Stimulated activated CD8-positive, alpha-beta memory T cell treated with anti-CD3 and anti-CD28 coated beads, Interleukin-2, amount 100 ng/mL, for 1 hour (primary cell): ENCODE results near the gene RHNO1.

Experiments
- DNase-seq, 2 donors: peaks; one replicate each; pipeline ENCODE4 v3.0.0-alpha.2; 2020; ENCODE audit warnings: low read depth in 2 of 2

RHNO1 gene

GRCh38 chr12:2877047-2877952, at the start of gene RHNO1, which contains the start of gene FOXM1:
TSS of gene RHNO1 (plus strand) at chr12:2877223. CDS start at chr12:2885367, 8,144 bp downstream.
TSS of gene FOXM1 (minus strand) at chr12:2877174. CDS start at chr12:2874478, 2,696 bp downstream.
- DNase-seq, result peak; percentile 73 to 79

GRCh38 chr12:2829275-2829674, 47.7 kb upstream of the RHNO1 start:
- DNase-seq, result no peak

DNA sequence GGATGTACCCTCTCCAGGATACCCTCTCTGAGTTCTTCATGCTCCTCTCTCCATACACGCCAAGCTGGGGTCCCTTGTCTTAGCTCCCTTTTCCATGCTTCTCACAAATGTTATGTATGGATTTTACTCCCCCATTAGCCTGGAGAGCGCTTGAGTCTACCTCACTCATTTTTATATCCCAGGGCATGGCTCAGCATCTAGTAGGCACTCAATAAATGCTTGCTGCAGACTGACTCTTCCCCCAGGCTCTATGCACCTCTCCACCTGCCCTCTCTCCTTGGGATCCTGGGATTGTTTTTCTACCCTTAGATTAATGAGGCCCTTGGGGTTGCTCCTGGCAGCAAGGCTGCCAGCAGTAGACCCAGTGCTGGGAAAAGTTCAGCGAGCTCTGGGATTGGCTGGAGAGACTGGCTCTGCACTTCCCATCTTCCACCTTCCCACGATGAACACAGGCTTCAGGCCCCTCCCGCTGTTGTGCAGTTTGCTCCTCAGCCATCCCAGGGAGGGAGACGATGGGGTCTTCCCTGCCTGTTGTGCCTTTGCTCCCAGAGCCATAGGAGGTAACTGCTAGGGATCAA, 44.4 kb upstream of the RHNO1 start:
- no peak for DNase-seq

DNA sequence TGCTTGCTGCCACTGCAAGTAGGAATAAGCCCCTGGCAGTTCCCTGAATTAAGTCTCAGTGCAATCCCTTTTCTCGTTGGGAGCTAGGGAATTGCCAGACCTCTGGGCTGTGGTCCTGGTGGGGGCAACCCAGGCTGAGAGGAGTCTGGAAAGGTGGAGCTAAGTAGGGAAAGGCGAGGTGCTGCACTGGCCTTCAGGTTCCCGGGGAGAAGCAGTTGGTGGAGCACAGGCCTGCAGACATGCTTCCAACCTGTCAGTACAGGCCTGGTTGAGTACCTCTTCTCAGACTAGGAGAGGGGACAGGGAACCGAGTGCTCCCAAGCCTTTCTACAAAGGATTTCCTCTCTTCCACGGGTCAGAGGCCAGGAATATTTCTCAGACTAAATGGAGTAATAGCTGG, 43.7 kb upstream of the RHNO1 start:
- no peak for DNase-seq

GRCh38 chr12:2833810-2834209, 43.2 kb upstream of the RHNO1 start:
- DNase-seq, result no peak

- DNase-seq, result no peak
Measured at GRCh38 chr12:2834581-2835491, 42.2 kb upstream of the RHNO1 start, which contains the start of gene NRIP2. TSS of gene NRIP2 (minus strand) at chr12:2835035. CDS start at chr12:2834983, 52 bp downstream.

- DNase-seq, result no peak
Measured at GRCh38 chr12:2835691-2836403, 41.2 kb upstream of the RHNO1 start.

DNA sequence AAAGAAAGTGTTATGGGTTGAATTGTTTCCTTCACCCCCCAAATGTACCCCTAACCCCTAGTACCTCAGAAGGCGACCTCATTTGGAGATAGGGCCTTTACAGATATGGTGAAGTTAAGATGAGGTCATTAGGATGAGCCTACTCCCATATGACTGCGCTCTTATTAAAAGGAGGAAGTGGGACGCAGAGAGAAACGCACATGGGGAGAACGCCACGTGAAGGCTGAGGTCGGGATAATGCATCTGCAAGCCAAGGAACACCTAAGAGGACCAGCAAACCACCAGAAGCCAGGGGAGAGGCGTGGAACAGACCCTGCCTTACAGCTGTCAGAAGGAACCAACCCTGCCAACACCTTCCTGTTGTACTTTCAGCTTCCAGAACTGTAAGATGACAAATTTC, 40.4 kb upstream of the RHNO1 start:
- DNase-seq, result no peak

DNA sequence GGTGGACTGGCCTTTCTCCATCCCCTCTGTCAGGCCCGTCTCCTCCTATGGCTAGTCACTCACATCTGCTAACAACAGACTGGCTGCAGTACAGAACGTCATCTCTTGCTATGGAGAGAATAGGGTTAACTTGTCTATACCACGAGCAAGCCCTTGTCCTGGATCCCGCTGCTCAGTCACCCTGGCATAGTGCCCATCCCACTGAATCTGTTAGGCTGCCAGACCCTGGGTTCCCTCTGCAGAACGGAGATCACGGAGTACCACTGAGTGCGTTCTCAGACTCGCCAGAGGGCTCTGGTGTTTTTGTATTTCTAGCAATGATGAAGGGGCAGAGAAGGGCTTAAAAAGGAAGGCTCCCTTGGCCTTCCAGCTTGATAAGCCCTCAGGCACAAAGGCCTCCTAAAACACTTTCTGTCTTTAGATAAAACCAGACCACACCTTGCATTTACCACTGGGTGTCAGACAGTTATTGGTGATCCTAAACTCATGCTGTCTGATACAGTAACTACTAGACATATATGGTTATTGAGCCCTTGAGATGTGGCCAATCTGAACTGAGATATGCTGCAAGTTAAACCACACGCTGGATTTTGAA, 35.9 kb upstream of the RHNO1 start:
- no peak for DNase-seq

GRCh38 chr12:2842948-2843347, 34.1 kb upstream of the RHNO1 start:
- no peak for DNase-seq

DNA sequence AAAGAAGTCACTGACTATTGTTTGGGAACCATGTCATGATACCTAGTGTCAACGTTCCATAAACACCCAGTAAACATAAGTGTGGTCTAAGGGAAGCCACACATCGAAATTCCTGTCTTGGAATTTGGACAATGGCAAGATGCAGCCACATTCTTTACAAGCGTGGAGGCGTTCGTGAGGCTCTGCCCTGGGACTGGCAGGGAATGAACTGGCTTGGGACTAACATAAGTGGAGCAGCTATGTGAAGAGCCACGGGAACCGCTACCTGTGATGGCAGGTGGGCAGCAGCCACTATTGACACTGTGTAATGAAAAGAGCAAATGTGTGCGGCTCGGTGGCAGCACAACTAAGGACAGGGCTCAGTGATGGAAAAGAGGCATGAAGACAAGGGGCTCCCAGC, 32.2 kb upstream of the RHNO1 start:
- no peak for DNase-seq

- no peak for DNase-seq
Measured at GRCh38 chr12:2845280-2845679, 31.7 kb upstream of the RHNO1 start.

DNA sequence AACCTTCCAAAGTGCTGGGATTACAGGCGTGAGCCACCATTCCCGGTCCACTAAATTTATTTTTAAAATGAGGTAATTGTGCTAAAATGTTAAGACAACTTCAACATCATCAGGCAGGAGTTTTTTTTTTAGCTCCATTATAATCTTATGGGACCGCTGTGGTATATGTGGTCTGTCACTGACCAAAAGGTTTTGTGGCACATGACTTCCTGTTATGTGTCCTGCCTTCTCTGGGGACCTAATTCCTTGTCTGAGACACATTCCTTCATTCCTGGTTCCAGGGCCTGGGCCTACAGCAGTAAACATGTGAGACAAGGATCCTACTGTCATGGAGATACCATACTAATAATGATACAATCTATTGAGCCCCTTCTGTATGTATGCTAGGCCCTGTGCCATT, 25.1 kb upstream of the RHNO1 start:
- no peak for DNase-seq

DNA sequence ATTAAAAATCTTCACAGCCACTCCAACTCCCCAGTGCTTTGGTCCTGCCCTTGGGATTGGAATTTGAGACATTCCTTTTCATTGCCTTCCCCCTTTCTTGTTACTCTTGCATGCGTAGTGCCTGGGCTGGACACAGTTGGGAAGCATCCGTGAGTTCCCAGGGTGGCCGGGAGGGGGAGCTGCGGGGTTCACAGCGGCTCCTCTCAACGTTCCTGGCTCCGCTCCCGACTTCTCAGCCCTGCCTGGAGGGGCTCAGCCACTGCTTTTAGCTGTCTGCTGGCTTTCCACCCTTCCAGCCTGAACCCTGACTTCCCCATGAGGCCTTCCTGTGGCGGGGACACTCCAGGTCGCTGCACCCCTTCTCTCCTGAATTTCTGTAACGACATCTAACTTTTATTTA, 23.4 kb upstream of the RHNO1 start:
- peak in 1 of 2 donors; percentile 4 for DNase-seq

- DNase-seq, result no peak
Measured at GRCh38 chr12:2854669-2855453, 22.2 kb upstream of the RHNO1 start.

- DNase-seq, result no peak
Measured at GRCh38 chr12:2855546-2855945, 21.5 kb upstream of the RHNO1 start.

- no peak for DNase-seq
Measured at GRCh38 chr12:2856051-2856450, 21.0 kb upstream of the RHNO1 start.

DNA sequence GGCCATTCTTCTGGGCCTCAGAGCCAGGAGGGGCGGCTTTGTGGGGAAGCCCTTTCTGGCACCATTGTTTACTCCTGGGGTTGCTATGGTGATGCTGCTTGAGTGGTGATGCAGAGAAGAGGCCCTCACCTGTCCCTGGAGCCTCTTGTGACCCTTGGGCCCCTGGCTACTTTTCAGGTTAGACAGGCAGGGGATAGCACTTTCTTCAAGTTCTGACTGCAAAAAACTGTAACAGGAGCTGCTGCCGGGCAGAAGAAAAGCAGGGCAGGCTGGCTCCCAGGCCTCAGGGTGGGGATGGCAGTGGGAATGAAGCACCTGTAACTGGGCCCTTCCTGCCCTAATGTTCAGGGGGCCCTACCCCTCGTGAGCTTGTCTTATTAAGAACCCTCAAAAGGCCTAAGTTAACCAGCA, 20.0 kb upstream of the RHNO1 start, which contains the start of gene TEX52:
Gene TEX52 (minus strand): TSS at position 19 of the 411 bp plus-strand sequence. CDS start 13 bp downstream, at position 6.
- DNase-seq, result no peak

DNA sequence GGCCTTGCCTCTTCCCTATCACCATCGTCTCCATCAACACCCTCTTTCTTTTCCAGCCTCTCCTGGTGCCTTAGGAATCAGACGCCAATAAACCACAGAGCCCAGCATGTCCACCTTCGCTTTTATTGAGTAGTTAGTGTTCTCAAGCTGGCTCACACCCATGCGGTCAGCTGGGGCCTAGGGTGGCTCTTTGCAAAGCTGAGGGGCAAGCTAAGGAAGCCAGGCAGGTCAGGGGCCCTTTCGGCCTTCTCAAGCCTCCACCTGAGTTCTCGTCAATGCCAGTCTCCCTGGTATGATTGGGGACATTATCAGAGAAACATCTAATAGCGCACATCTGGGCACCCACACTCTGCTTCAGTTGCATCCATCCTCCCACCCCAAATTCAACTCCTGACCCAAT, 19.4 kb upstream of the RHNO1 start:
- no peak for DNase-seq

DNA sequence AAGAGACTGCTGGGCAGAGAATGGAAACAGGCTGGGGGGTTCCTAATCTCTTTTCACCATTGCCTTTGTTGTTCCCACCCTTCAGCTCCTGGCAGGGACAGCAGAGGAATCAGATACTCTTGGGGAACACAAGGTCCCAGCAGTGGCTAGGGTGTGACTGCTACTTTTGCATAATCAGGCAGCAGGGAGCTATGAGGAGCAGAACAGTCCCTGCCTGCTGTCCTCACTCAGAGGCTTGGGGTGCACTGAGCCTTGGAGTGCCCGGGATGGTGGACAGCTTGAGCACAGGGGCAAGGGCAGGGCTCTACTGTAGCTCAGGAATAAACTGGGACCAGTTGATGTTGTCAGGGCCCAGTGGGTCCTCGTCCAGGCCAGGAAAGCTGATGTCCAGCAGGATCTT, 18.7 kb upstream of the RHNO1 start:
- DNase-seq, result no peak
